Measurements from ENCODE around the gene HPGD. TPM values are rescaled to one million over a fixed set of nuclear protein-coding genes. Genes with fewer than 3 reads are reported as not detected.

The HPGD gene
- total and polyA plus RNA-seq, 2 of the 8 experiments (the other 6 are each of a cell fraction or from before 2014, with no cell fraction given): 1.1 to 1.3 TPM

DNA sequence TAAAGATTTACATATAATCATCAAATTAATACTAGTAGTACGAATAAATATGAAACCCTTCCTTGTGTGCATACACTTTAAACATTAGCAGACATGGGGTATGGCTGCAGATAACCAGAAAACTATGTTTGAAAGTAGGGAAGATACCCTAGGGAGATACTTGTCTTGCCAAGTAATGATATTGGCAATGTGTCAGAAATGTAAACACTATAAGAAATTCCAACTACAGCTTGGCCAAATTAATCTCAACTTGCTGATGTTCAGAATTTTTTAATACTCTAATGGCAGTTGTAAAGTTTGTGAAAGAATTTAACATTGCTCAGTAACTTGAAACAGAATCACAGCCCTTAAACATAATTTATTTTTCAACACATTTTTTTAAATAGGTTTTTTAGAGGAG is 27.4 kb upstream of the HPGD start:
- FAIRE-seq (no peak), DNase-seq (ENCODE audit: low read depth in 1 of 2, low spot score in 2 of 2) (no peak)
- Histone ChIP-seq H3K4me1 (replicated peaks in 1 of 4; ENCODE audit: control insufficient read depth in 3 of 4, insufficient read depth in 4 of 4, low read length in 3 of 4) (peaks cover 0 to 3% (median under 1%) of the 10 kb centered on the region in 4 experiments; a peak in 2 of 7 replicates), H3K79me2 (ENCODE audit: control insufficient read depth in 1 of 2, insufficient read depth in 2 of 2, low read length in 2 of 2) (no peaks in the 10 kb centered on the region), H3K36me3 (ENCODE audit: control insufficient read depth in 2 of 4, insufficient read depth in 4 of 4, low read length in 3 of 4) (no peaks in the 10 kb centered on the region; a peak in 1 of 8 replicates), H3K56ac (replicated peaks; ENCODE audit: insufficient read length, low read depth, low read length) (no peak overlapping the region), H4K91ac (replicated peaks; ENCODE audit: insufficient read length, low read length) (no peak overlapping the region), H2BK12ac (ENCODE audit: low read depth, low read length) (no peak overlapping the region), H3K23me2 (ENCODE audit: low read depth, low read length) (no peaks in the 10 kb centered on the region), H2BK20ac (ENCODE audit: low read length) (no peak overlapping the region), H3K79me1 (ENCODE audit: low read depth, low read length) (no peaks in the 10 kb centered on the region), H4K8ac (ENCODE audit: extremely low read depth, insufficient read depth, low read length) (no peak overlapping the region), H2BK120ac (replicated peaks; ENCODE audit: low read depth, low read length) (no peak overlapping the region), H3K9me3 (ENCODE audit: insufficient read depth in 2 of 2, low read depth in 1 of 2, low read length in 1 of 2) (peaks cover 2 to 3% of the 10 kb centered on the region in 2 experiments; a peak in 1 of 4 replicates), H3K27ac (ENCODE audit: low read depth, low read length) (no peak overlapping the region), H3K4ac (replicated peaks; ENCODE audit: insufficient read length, low read depth, low read length) (no peak overlapping the region), H2BK15ac (ENCODE audit: low read length) (no peak overlapping the region), H3K9ac (replicated peaks in 1 of 4; ENCODE audit: extremely low read depth in 1 of 4, low read depth in 3 of 4, low read length in 3 of 4) (no peak overlapping the region), H3K23ac (ENCODE audit: insufficient read length) (no peak overlapping the region), H2BK5ac (ENCODE audit: low read depth, low read length) (no peak overlapping the region), H2AFZ (ENCODE audit: low read length) (no peak overlapping the region), H3K27me3 (replicated peaks in 1 of 4; ENCODE audit: control insufficient read depth in 3 of 4, extremely low read depth in 1 of 4, insufficient read depth in 3 of 4, low read length in 3 of 4) (no peaks in the 10 kb centered on the region), H3K14ac (ENCODE audit: insufficient read length) (no peak overlapping the region), H3K4me2 (ENCODE audit: insufficient read depth in 1 of 2, low read depth in 2 of 2, low read length in 2 of 2) (no peak overlapping the region), H4K20me1 (replicated peaks in 1 of 2; ENCODE audit: control insufficient read depth in 1 of 2, insufficient read depth in 2 of 2, low read length in 2 of 2) (no peaks in the 10 kb centered on the region), H2AK5ac (ENCODE audit: low read depth, low read length) (no peak overlapping the region), H3K18ac (ENCODE audit: extremely low read depth, low read length) (no peak overlapping the region; the same call in 1 of the 2 replicates), H4K5ac (ENCODE audit: insufficient read length, low read depth, low read length) (no peak overlapping the region), H3K4me3 (ENCODE audit: extremely low read depth in 1 of 4, insufficient read depth in 2 of 4, low read depth in 3 of 4, low read length in 4 of 4) (no peak overlapping the region)
- whole genome bisulfite sequencing, 2 experiments (ENCODE audit: extremely low coverage in 1 of 2, insufficient coverage in 1 of 2, insufficient read length in 1 of 2, insufficient replicate concordance in 2 of 2, low coverage in 1 of 2, low lambda C conversion rate in 2 of 2, missing lambda C conversion rate in 1 of 2): 96% methylated on average over 1 of the region's 1 CpG; no CpG with 5 or more reads in 1 of the 2 experiments
- CTCF ChIA-PET (ENCODE audit: partially characterized antibody): no interaction called here
- POLR2A ChIA-PET (ENCODE audit: partially characterized antibody): no interaction called here
- TF ChIP-seq, protein P1, sequence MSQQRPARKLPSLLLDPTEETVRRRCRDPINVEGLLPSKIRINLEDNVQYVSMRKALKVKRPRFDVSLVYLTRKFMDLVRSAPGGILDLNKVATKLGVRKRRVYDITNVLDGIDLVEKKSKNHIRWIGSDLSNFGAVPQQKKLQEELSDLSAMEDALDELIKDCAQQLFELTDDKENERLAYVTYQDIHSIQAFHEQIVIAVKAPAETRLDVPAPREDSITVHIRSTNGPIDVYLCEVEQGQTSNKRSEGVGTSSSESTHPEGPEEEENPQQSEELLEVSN (IDR thresholded peaks at IDR 0.05): no peak
- no peak for TF ChIP-seq HDAC2 (IDR thresholded peaks at IDR 0.05; ENCODE audit: borderline replicate concordance in 1 of 2, low read depth in 2 of 2, low read length in 2 of 2)
- no peak for TF ChIP-seq SP2 (IDR thresholded peaks at IDR 0.05; ENCODE audit: low read length)
- no peak for TF ChIP-seq CTBP2 (IDR thresholded peaks at IDR 0.05; ENCODE audit: borderline replicate concordance, insufficient read depth, insufficient read length, low read length)
- no peak for TF ChIP-seq TAF1 (IDR thresholded peaks at IDR 0.05; ENCODE audit: low read depth, low read length)
- TF ChIP-seq NANOG (IDR thresholded peaks at IDR 0.05; ENCODE audit: insufficient read depth, low read depth, low read length, poor library complexity, severe bottlenecking): no peak
- no peak for TF ChIP-seq GABPA (IDR thresholded peaks at IDR 0.05; ENCODE audit: borderline replicate concordance, insufficient read depth, low read length)
- TF ChIP-seq, protein P2, sequence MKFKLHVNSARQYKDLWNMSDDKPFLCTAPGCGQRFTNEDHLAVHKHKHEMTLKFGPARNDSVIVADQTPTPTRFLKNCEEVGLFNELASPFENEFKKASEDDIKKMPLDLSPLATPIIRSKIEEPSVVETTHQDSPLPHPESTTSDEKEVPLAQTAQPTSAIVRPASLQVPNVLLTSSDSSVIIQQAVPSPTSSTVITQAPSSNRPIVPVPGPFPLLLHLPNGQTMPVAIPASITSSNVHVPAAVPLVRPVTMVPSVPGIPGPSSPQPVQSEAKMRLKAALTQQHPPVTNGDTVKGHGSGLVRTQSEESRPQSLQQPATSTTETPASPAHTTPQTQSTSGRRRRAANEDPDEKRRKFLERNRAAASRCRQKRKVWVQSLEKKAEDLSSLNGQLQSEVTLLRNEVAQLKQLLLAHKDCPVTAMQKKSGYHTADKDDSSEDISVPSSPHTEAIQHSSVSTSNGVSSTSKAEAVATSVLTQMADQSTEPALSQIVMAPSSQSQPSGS (IDR thresholded peaks at IDR 0.05; ENCODE audit: low read length): no peak
- no peak for TF ChIP-seq SIRT6 (IDR thresholded peaks at IDR 0.05; ENCODE audit: low read length)
- no peak for TF ChIP-seq KDM1A (IDR thresholded peaks at IDR 0.05; ENCODE audit: borderline replicate concordance, low read length)
- no peak for TF ChIP-seq PHF8 (conservative IDR thresholded peaks at IDR 0.05; ENCODE audit: low read depth, low read length)
- no peak for TF ChIP-seq SP4 (IDR thresholded peaks at IDR 0.05; ENCODE audit: low read length)
